ENCODE measurements around the gene DERA.

Gene DERA

GRCh38 chr12:15937902-15938301, 26.8 kb downstream of the DERA start:
- ChIA-PET POLR2A (no interaction called here), CTCF (no interaction called here)
- Histone ChIP-seq H3K27ac (ENCODE audit: extremely low read depth, low read depth, low read length) (no peak overlapping the region), H3K9me3 (ENCODE audit: control insufficient read depth, insufficient read depth, low read depth, low read length) (peaks cover 2% of the 10 kb centered on the region; the same call in 1 of the 2 replicates), H3K36me3 (ENCODE audit: control insufficient read depth in 2 of 2, insufficient read depth in 1 of 2, low read length in 2 of 2) (no peaks in the 10 kb centered on the region), H3K4me3 (ENCODE audit: low read depth, low read length) (no peak overlapping the region), H3K4me1 (ENCODE audit: control insufficient read depth, insufficient read depth, low read length) (no peaks in the 10 kb centered on the region)
- TF ChIP-seq ZNF449 (tag by site-specific recombination; IDR thresholded peaks at IDR 0.05) (no peak), ZBTB10 (tag by site-specific recombination; IDR thresholded peaks at IDR 0.05) (no peak), ZSCAN4 (tag by site-specific recombination; IDR thresholded peaks at IDR 0.05) (no peak), PRDM2 (tag by site-specific recombination; IDR thresholded peaks at IDR 0.05; ENCODE audit: borderline replicate concordance) (no peak), ZSCAN5A (tag by site-specific recombination; IDR thresholded peaks at IDR 0.05) (no peak), ZNF398 (tag by site-specific recombination; IDR thresholded peaks at IDR 0.05) (no peak), BCL11A (tag by site-specific recombination; IDR thresholded peaks at IDR 0.05; ENCODE audit: low read depth) (no peak), ZNF24 (tag by site-specific recombination; IDR thresholded peaks at IDR 0.05) (no peak), REST (tag by site-specific recombination; IDR thresholded peaks at IDR 0.05) (no peak), INSM2 (tag by site-specific recombination; IDR thresholded peaks at IDR 0.05) (no peak), WT1 (tag by site-specific recombination; IDR thresholded peaks at IDR 0.05) (no peak)

All from HEK293 (cell line).